ENCODE data around the gene SPNS2. TPM values are rescaled to one million over a fixed set of nuclear protein-coding genes. Genes with fewer than 3 reads are reported as not detected.

SPNS2 gene
- total RNA-seq, 1 donor from 2014 or later, result 0.38 TPM

- Mint-ChIP-seq H3K27ac (no peak overlapping the region), H3K4me1 (peaks cover 22% of the 10 kb centered on the region), H3K9me3 (no peaks in the 10 kb centered on the region), H3K36me3 (ENCODE audit: low read depth) (no peaks in the 10 kb centered on the region), H3K27me3 (peaks cover 5% of the 10 kb centered on the region), H3K4me3 (no peak overlapping the region)
- TF ChIP-seq CTCF (IDR thresholded peaks at IDR 0.05), result no peak
- CTCF ChIA-PET, result no interaction called here
- POLR2A ChIA-PET, result no interaction called here
- intact Hi-C loops (cut with micrococcal nuclease), result no loop called here
- no peak for ATAC-seq (ENCODE audit: low read depth)
- DNase-seq, result no peak
Measured at GRCh38 chr17:4487296-4487695, 11.4 kb upstream of the SPNS2 start.

- Mint-ChIP-seq H3K4me3 (no peak overlapping the region), H3K9me3 (no peaks in the 10 kb centered on the region), H3K4me1 (peaks cover 30% of the 10 kb centered on the region)
Measured at GRCh38 chr17:4487820-4488716, 10.6 kb upstream of the SPNS2 start.

GRCh38 chr17:4488989-4489595, 9.6 kb upstream of the SPNS2 start:
- DNase-seq (no peak), ATAC-seq (ENCODE audit: low read depth) (no peak)
- peaks cover 2% of the 10 kb centered on the region for H3K27me3 Mint-ChIP-seq
- no peak overlapping the region for H3K4me3 Mint-ChIP-seq
- H3K36me3 Mint-ChIP-seq (ENCODE audit: low read depth), result no peaks in the 10 kb centered on the region
- H3K27ac Mint-ChIP-seq, result no peak overlapping the region
- POLR2A ChIA-PET, result no interaction called here
- TF ChIP-seq CTCF (IDR thresholded peaks at IDR 0.05), result no peak
- H3K9me3 Mint-ChIP-seq, result no peaks in the 10 kb centered on the region
- peaks cover 34% of the 10 kb centered on the region for H3K4me1 Mint-ChIP-seq
- CTCF ChIA-PET, result no interaction called here
- intact Hi-C loops (cut with micrococcal nuclease), result no loop called here

More at GRCh38 chr17:4487820-4488716, 10.6 kb upstream of the SPNS2 start:
- CTCF ChIA-PET, result no interaction called here
- no peak overlapping the region for H3K27ac Mint-ChIP-seq
- ATAC-seq (ENCODE audit: low read depth), result no peak
- TF ChIP-seq CTCF (IDR thresholded peaks at IDR 0.05), result no peak
- POLR2A ChIA-PET, result no interaction called here
- H3K36me3 Mint-ChIP-seq (ENCODE audit: low read depth), result no peaks in the 10 kb centered on the region
- H3K27me3 Mint-ChIP-seq, result peaks cover 2% of the 10 kb centered on the region
- no peak for DNase-seq
- intact Hi-C loops (cut with micrococcal nuclease), result no loop called here

GRCh38 chr17:4490109-4490591, 8.5 kb upstream of the SPNS2 start:
- no peak for TF ChIP-seq CTCF (IDR thresholded peaks at IDR 0.05)
- ATAC-seq (ENCODE audit: low read depth), result no peak
- Mint-ChIP-seq H3K36me3 (ENCODE audit: low read depth) (no peaks in the 10 kb centered on the region), H3K27me3 (peaks cover 2% of the 10 kb centered on the region), H3K27ac (peak overlapping the region; percentile 36), H3K4me3 (no peak overlapping the region), H3K9me3 (no peaks in the 10 kb centered on the region), H3K4me1 (peaks cover 31% of the 10 kb centered on the region)
- CTCF ChIA-PET, result no interaction called here
- POLR2A ChIA-PET, result no interaction called here
- intact Hi-C loops (cut with micrococcal nuclease), result no loop called here
- DNase-seq, result no peak

GRCh38 chr17:4490637-4491061, 8.0 kb upstream of the SPNS2 start:
- DNase-seq (no peak), ATAC-seq (ENCODE audit: low read depth) (no peak)
- Mint-ChIP-seq H3K36me3 (ENCODE audit: low read depth) (no peaks in the 10 kb centered on the region), H3K9me3 (no peaks in the 10 kb centered on the region), H3K4me3 (no peak overlapping the region), H3K4me1 (peaks cover 30% of the 10 kb centered on the region), H3K27me3 (peaks cover 2% of the 10 kb centered on the region), H3K27ac (no peak overlapping the region)
- ChIA-PET POLR2A (no interaction called here), CTCF (no interaction called here)
- intact Hi-C loops (cut with micrococcal nuclease), result no loop called here
- no peak for TF ChIP-seq CTCF (IDR thresholded peaks at IDR 0.05)
